Body of pancreas (tissue), 4 donors: ENCODE data around the gene SLC2A2.
A peak's percentile ranks its signal among the peaks of the same experiment; 100 is the strongest.

Experiments used
- POLR2A ChIP-seq, 3 donors: fragments of 450-650 bp; IDR thresholded peaks; one replicate each; pipeline ENCODE4 v1.6.1; 2016; ENCODE audit warnings: antibody characterized with exemption in 3 of 3, mild to moderate bottlenecking in 2 of 3
- TF ChIP-seq, protein P1 (sequence below), 7 experiments: fragments of 450-650 bp in 4 of 7; fragments of 200-600 bp in 3 of 7; sonication (generic) in 3 of 7; IDR thresholded peaks; one replicate each; pipeline ENCODE4 v1.5.1; 2016 to 2019; ENCODE audit warnings: antibody characterized with exemption in 7 of 7

DNA sequence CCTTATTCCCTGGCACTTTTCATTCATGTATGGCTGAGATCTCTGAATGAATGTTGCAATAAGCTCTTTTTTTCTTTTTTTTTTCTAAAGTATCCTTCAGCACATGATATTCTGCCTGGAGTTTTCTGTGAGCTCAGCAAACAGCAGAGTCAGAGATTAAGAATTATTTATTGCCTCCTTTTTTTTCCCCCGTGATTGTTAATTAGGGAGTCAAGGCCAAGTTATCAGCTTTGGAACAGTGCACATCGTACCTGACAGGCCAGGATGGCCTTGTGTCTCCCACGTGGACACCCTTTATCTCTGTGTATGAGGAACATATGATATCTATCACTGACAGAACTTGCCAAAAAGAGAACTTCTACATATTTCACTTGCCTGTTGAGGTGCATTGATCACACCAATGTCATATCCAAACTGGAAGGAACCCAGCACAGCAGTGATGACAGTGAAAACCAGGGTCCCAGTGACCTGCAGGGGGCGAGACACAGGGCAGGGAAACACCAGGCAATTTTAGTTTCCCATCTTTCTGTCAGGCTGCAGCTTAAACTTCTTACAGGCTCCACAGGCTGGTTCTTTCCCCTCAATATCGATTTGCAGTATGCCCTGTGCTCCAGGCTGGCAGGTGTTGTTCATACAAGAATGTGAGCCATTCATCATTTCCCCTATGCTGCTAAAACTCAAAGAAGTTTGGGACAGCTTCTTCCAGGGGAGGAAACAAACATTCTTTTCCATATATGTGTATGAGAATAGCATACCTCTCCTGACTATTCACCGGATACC is 8.2 kb downstream of the SLC2A2 start:
- TF ChIP-seq, protein P1, sequence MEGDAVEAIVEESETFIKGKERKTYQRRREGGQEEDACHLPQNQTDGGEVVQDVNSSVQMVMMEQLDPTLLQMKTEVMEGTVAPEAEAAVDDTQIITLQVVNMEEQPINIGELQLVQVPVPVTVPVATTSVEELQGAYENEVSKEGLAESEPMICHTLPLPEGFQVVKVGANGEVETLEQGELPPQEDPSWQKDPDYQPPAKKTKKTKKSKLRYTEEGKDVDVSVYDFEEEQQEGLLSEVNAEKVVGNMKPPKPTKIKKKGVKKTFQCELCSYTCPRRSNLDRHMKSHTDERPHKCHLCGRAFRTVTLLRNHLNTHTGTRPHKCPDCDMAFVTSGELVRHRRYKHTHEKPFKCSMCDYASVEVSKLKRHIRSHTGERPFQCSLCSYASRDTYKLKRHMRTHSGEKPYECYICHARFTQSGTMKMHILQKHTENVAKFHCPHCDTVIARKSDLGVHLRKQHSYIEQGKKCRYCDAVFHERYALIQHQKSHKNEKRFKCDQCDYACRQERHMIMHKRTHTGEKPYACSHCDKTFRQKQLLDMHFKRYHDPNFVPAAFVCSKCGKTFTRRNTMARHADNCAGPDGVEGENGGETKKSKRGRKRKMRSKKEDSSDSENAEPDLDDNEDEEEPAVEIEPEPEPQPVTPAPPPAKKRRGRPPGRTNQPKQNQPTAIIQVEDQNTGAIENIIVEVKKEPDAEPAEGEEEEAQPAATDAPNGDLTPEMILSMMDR (IDR thresholded peaks at IDR 0.05) = peak in 3 of 7 experiments; percentile 15 to 30 (median 20)
- no peak for TF ChIP-seq POLR2A (IDR thresholded peaks at IDR 0.05)
